KBM-7 (cell line): Measurements from ENCODE around the gene CPNE2.
A peak's percentile ranks its signal among the peaks of the same experiment; 100 is the strongest.
"Not testable (repeated sequence)": the region's sequence is repeated elsewhere in the genome, so short reads cannot be mapped to it uniquely, and the experiment has no call there.

Source experiments
- DNase-seq: peaks from one replicate; pipeline ENCODE4 v3.0.0-alpha.2; 2015
- in situ Hi-C: fragments of 300-500 bp; cut with MboI; formaldehyde crosslinking; loops from 2 replicates; pipeline ENCODE4 v1.14.3; 2020; ENCODE audit warnings: low sequenced_read_pairs, low pct_unique_long_range_greater_than_20kb, mixed read lengths

CPNE2 gene

GRCh38 chr16:57093666-57094564, 1.5 kb downstream of the CPNE2 start:
- in situ Hi-C loops, result no loop called here
- no peak for DNase-seq

- in situ Hi-C loops, result no loop called here
- DNase-seq, result no peak
Measured at GRCh38 chr16:57094911-57095310, 2.5 kb downstream of the CPNE2 start.

GRCh38 chr16:57096192-57096591, 3.8 kb downstream of the CPNE2 start:
- in situ Hi-C loops, result no loop called here

GRCh38 chr16:57096793-57097192, 4.4 kb downstream of the CPNE2 start:
- in situ Hi-C loops, result no loop called here
- no peak for DNase-seq

More at GRCh38 chr16:57096192-57096591, 3.8 kb downstream of the CPNE2 start:
- no peak for DNase-seq

- in situ Hi-C loops, result no loop called here
- DNase-seq, result no peak
Measured at GRCh38 chr16:57098188-57098841, 5.9 kb downstream of the CPNE2 start.

- peak; percentile 29 for DNase-seq
Measured at GRCh38 chr16:57099965-57100364, 7.6 kb downstream of the CPNE2 start.

GRCh38 chr16:57100445-57100844, 8.1 kb downstream of the CPNE2 start:
- DNase-seq, result no peak
- in situ Hi-C loops, result no loop called here

More at GRCh38 chr16:57099965-57100364, 7.6 kb downstream of the CPNE2 start:
- in situ Hi-C loops, result not testable (repeated sequence)

GRCh38 chr16:57102888-57103851, 10.8 kb downstream of the CPNE2 start:
- no peak for DNase-seq
- in situ Hi-C loops, result no loop called here

- in situ Hi-C loops, result no loop called here
- DNase-seq, result no peak
Measured at GRCh38 chr16:57104706-57105105, 12.3 kb downstream of the CPNE2 start.

- no peak for DNase-seq
- in situ Hi-C loops, result no loop called here
Measured at GRCh38 chr16:57105184-57105583, 12.8 kb downstream of the CPNE2 start.

- in situ Hi-C loops, result no loop called here
- no peak for DNase-seq
Measured at GRCh38 chr16:57106767-57107166, 14.4 kb downstream of the CPNE2 start.

- in situ Hi-C loops, result no loop called here
- no peak for DNase-seq
Measured at GRCh38 chr16:57107321-57107922, 15.0 kb downstream of the CPNE2 start.

- in situ Hi-C loops, result no loop called here
- no peak for DNase-seq
Measured at GRCh38 chr16:57108432-57108831, 16.0 kb downstream of the CPNE2 start.

GRCh38 chr16:57109259-57110105, 17.1 kb downstream of the CPNE2 start:
- in situ Hi-C loops, DNase-seq: not testable (repeated sequence)

- DNase-seq, result no peak
- in situ Hi-C loops, result no loop called here
Measured at GRCh38 chr16:57110937-57111336, 18.6 kb downstream of the CPNE2 start.

- in situ Hi-C loops, result no loop called here
- no peak for DNase-seq
Measured at GRCh38 chr16:57111420-57111819, 19.0 kb downstream of the CPNE2 start.

- in situ Hi-C loops, result no loop called here
- DNase-seq, result no peak
Measured at GRCh38 chr16:57112403-57113041, 20.1 kb downstream of the CPNE2 start.

- in situ Hi-C loops, result no loop called here
- DNase-seq, result no peak
Measured at GRCh38 chr16:57113042-57113453, 20.7 kb downstream of the CPNE2 start.
